Gastrocnemius medialis (tissue), 4 donors: Measurements from ENCODE around the gene TAF3.

Experiments
- POLR2A ChIP-seq, 2 donors: fragments of 450-650 bp; IDR thresholded peaks; one replicate each; pipeline ENCODE4 v1.6.1; 2017; ENCODE audit warnings: antibody characterized with exemption in 2 of 2, mild to moderate bottlenecking in 2 of 2, moderate library complexity in 2 of 2
- TF ChIP-seq, protein P1 (sequence below), 5 experiments: fragments of 450-650 bp in 3 of 5; fragments of 200-600 bp in 2 of 5; sonication (generic) in 2 of 5; IDR thresholded peaks in 4 of 5; conservative IDR thresholded peaks in 1 of 5; 1 replicate in 4 of 5; 2 replicates in 1 of 5; pipeline ENCODE4 v1.5.1; 2016 to 2019; ENCODE audit warnings: antibody characterized with exemption in 5 of 5, mild to moderate bottlenecking in 3 of 5, moderate library complexity in 3 of 5

GRCh38 chr10:7908541-7909210 lies 90.4 kb downstream of the TAF3 start:
- TF ChIP-seq POLR2A (IDR thresholded peaks at IDR 0.05): no peak
- TF ChIP-seq, protein P1, sequence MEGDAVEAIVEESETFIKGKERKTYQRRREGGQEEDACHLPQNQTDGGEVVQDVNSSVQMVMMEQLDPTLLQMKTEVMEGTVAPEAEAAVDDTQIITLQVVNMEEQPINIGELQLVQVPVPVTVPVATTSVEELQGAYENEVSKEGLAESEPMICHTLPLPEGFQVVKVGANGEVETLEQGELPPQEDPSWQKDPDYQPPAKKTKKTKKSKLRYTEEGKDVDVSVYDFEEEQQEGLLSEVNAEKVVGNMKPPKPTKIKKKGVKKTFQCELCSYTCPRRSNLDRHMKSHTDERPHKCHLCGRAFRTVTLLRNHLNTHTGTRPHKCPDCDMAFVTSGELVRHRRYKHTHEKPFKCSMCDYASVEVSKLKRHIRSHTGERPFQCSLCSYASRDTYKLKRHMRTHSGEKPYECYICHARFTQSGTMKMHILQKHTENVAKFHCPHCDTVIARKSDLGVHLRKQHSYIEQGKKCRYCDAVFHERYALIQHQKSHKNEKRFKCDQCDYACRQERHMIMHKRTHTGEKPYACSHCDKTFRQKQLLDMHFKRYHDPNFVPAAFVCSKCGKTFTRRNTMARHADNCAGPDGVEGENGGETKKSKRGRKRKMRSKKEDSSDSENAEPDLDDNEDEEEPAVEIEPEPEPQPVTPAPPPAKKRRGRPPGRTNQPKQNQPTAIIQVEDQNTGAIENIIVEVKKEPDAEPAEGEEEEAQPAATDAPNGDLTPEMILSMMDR (IDR thresholded peaks at IDR 0.05 in 4 of 5, conservative IDR thresholded peaks at IDR 0.05 in 1 of 5): no peak
